Heart right ventricle (tissue), 16 donors: Measurements from ENCODE around the gene ATP2B2. TPM values are rescaled to one million over a fixed set of nuclear protein-coding genes. Genes with fewer than 3 reads are reported as not detected.
A peak's percentile ranks its signal among the peaks of the same experiment; 100 is the strongest.

Experiments
- ATAC-seq, 8 donors: fragments of 200-7000 bp; cut with Tn5 transposase; one replicate each; pipeline ENCODE4 v1.9.1; 2020; ENCODE audit warnings: mild to moderate bottlenecking in 8 of 8, moderate library complexity in 8 of 8, moderate number of reproducible peaks in 1 of 8
- DNase-seq, 2 donors: peaks; one replicate each; pipeline ENCODE4 v3.0.0-alpha.2; 2020
- H3K27ac ChIP-seq, 10 donors: fragments of 200-600 bp; sonication (generic) in 2 of 10; one replicate each; pipeline versions ENCODE4 v1.5.0 to v1.8.0; 2020 to 2022; ENCODE audit warnings: mild to moderate bottlenecking in 3 of 10
- H3K27me3 ChIP-seq, 7 donors: fragments of 200-600 bp; one replicate each; pipeline ENCODE4 v1.8.0; 2021 to 2022; ENCODE audit warnings: mild to moderate bottlenecking in 2 of 7
- H3K36me3 ChIP-seq, 9 donors: fragments of 200-600 bp; sonication (generic) in 1 of 9; one replicate each; pipeline versions ENCODE4 v1.5.0 to v1.8.0; 2020 to 2022; ENCODE audit warnings: mild to moderate bottlenecking in 2 of 9
- H3K4me1 ChIP-seq, 9 donors: fragments of 200-600 bp; sonication (generic) in 1 of 9; one replicate each; pipeline versions ENCODE4 v1.5.0 to v1.8.0; 2020 to 2022; ENCODE audit warnings: mild to moderate bottlenecking in 4 of 9
- H3K4me3 ChIP-seq, 10 donors: fragments of 200-600 bp; sonication (generic) in 2 of 10; one replicate each; pipeline versions ENCODE4 v1.5.0 to v1.8.0; 2020 to 2022; ENCODE audit warnings: mild to moderate bottlenecking in 7 of 10, moderate library complexity in 2 of 10
- H3K9me3 ChIP-seq, 11 donors: fragments of 200-600 bp in 10 of 11; sonication (generic) in 2 of 11; one replicate each; pipeline versions ENCODE4 v1.5.0 to v1.8.0; 2013 to 2022; ENCODE audit warnings: mild to moderate bottlenecking in 2 of 11, control low read depth in 1 of 11, moderate library complexity in 1 of 11
- WGBS, 2 donors: extraction: QIAGEN DNeasy Blood & Tissue Kit; methylation state at CpG; one replicate each; pipeline ENCODE4 v1.1.7; 2013; ENCODE audit warnings: inconsistent platforms in 1 of 2; 5-methylcytosine and 5-hydroxymethylcytosine counted together
- intact Hi-C, 10 donors: fragments of 100-400 bp; cut with DNase I; formaldehyde crosslinking; loops; one replicate each; pipeline versions ENCODE4 v1.11.1 to v1.14.2; 2022
- polyA plus RNA-seq, 2 donors: library from polyadenylated mRNA; stranded (reverse); fragments of 200-250 nt; gene quantifications; one replicate each; pipeline ENCODE4 v1.2.3, GENCODE V29; 2013
- total RNA-seq, 10 donors: library from RNA; stranded (reverse); fragmentation: NEBNext Ultra II Directional in 3 of 10; extraction: Animal tissue kit (Norgen Biotek cat#: 25700) in 3 of 10; gene quantifications; one replicate each; pipeline versions ENCODE4 v1.2.1 to v1.2.4, GENCODE V29; 2021 to 2023
- TF ChIP-seq, protein P1 (sequence below), 9 donors: fragments of 200-600 bp; sonication (generic) in 2 of 9; IDR thresholded peaks; one replicate each; pipeline versions ENCODE4 v1.5.0 to v1.8.0; 2021 to 2022; ENCODE audit warnings: antibody characterized with exemption in 9 of 9, mild to moderate bottlenecking in 5 of 9, moderate library complexity in 1 of 9
- donor health status: Arrhythmogenic right ventricular cardiomyopathy.
- donor health status: ischemic (EF 13 %, LVEDD 7.1; RV severe dilation, severe dysfunction).
- donor health status: healthy with polysubstance abuse.
- donor health status: DM: no; HTN: yes; CAD: no.
- donor health status: DM: no; HTN: no; CAD: no.
- donor health status: ischemic (EF 25% LVEDD 6.9; RV normal size, moderate dysfunction).
- donor health status: ischemic (EF 25% LVEDD 5.7; RV mildly dilated, moderate dysfunction).
- donor health status: healthy.
- donor health status: DM: yes; HTN: yes; CAD: no.
- donor health status: Ischemic cardiomyopathy.
- donor health status: ischemic (EF 35%, LVEDD 5.7; RV mildly dilated, moderate dysfunction).
- donor health status: nonischemic (EF 11% LVEDD 7.7; RV severe dilation, severe dysfunction).
- donor health status: DM: yes; HTN: yes; CAD: no.
- donor health status: PGD.
- donor health status: ischemic (EF 29% LVEDD 5.4; RV normal size, mild dysfunction).
- donor health status: nonischemic (EF 23%, LVEDD 6.1; RV moderate dilation, normal function).

ATP2B2 gene
- total and polyA plus RNA-seq, 12 donors = under 0.01 to 0.30 (median 0.11) TPM; not detected in 4

DNA sequence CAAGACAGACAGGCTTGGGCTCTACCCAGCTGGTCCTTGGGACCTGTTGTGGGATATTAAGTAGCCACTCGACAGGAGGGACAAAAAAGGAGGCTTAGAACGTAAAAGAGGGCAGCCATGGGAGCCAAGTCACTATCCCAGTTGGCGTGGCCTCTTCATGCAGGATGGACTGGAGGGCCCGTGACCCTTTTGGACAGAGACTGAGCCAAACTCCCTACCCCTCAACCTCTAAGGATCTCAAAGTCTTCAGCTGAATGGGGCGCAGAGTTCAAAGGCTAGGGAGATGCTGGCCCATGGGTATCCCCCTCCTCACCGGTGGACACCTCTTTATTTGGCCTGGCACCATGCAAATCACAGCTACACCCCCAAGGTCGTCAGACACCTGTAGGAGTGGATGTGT lies 126.6 kb downstream of the ATP2B2 start:
- DNase-seq (no peak), ATAC-seq (no peak)
- intact Hi-C loops = no loop called here
- Histone ChIP-seq H3K36me3 (no peaks in the 10 kb centered on the region), H3K27me3 (peaks cover 0 to 4% (median 0%) of the 10 kb centered on the region in 7 donors), H3K4me1 (peaks cover 0 to 16% (median 10%) of the 10 kb centered on the region in 9 donors), H3K4me3 (no peak overlapping the region), H3K27ac (no peak overlapping the region), H3K9me3 (no peaks in the 10 kb centered on the region)
- WGBS, 2 donors = 84 to 87% methylated on average over 7 of the region's 7 CpGs
- TF ChIP-seq, protein P1, sequence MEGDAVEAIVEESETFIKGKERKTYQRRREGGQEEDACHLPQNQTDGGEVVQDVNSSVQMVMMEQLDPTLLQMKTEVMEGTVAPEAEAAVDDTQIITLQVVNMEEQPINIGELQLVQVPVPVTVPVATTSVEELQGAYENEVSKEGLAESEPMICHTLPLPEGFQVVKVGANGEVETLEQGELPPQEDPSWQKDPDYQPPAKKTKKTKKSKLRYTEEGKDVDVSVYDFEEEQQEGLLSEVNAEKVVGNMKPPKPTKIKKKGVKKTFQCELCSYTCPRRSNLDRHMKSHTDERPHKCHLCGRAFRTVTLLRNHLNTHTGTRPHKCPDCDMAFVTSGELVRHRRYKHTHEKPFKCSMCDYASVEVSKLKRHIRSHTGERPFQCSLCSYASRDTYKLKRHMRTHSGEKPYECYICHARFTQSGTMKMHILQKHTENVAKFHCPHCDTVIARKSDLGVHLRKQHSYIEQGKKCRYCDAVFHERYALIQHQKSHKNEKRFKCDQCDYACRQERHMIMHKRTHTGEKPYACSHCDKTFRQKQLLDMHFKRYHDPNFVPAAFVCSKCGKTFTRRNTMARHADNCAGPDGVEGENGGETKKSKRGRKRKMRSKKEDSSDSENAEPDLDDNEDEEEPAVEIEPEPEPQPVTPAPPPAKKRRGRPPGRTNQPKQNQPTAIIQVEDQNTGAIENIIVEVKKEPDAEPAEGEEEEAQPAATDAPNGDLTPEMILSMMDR (IDR thresholded peaks at IDR 0.05) = no peak

DNA sequence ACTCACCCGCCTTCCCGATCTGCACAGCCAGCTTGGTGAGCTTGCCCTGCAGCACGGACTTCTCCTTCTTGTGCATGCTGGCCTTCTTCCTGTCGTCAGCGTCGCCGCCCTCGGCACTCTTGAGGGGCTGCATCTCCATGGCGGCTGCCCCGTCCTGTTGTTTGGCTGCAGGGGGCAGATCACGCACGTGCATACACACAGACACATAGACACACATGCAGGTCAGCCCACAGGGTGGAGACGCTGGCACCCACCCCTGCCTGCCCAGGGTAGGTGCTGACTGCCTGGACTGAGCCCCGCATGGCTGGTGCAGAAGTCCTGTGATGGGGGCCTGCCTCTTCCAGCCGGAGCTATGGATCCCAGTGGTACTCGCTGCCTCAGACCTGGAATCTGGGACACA lies 127.1 kb downstream of the ATP2B2 start:
- Histone ChIP-seq H3K4me1 (peaks cover 0 to 16% (median 10%) of the 10 kb centered on the region in 9 donors), H3K27me3 (no peaks in the 10 kb centered on the region), H3K9me3 (no peaks in the 10 kb centered on the region), H3K36me3 (no peaks in the 10 kb centered on the region), H3K4me3 (no peak overlapping the region), H3K27ac (no peak overlapping the region)
- 81 to 88% methylated on average over 16 of the region's 16 CpGs for WGBS, 2 donors
- intact Hi-C loops = no loop called here
- TF ChIP-seq, protein P1 (IDR thresholded peaks at IDR 0.05) = no peak
- DNase-seq = no peak
- peak in 1 of 8 donors; percentile 33 for ATAC-seq

DNA sequence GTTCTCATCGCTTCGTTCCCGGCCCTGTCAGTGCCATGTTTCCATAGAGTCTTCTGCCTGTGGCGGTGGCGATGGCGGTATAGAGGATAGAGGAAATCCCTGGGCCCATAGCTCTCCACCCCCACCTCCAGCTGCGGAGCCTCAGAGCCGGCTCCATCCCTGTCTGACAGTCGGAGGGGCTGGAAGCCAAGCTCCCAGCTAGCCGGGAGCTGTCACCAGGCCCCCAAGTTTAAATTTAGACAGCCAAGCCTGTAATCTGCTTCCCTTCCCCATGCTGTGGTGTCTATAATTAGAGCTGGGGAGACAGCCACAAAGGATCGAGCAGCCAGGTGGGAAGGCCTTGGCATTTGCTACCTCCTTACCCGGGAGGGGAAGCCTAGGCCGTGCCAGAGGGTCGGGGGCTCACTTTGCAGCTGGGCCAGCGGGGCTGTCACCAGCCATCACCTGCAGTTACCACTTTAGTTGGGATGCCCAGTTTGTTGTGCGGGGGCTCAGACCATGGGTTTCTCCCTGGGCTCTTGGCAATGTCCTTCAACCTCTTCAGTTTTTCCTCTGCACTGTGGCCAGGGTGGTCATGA lies 128.1 kb downstream of the ATP2B2 start:
- 18 to 29% methylated on average over 16 of the region's 16 CpGs for WGBS, 2 donors
- H3K36me3 ChIP-seq = no peaks in the 10 kb centered on the region
- DNase-seq (peak; percentile 62 to 67), ATAC-seq (peak; percentile 79 to 96 (median 92))
- TF ChIP-seq, protein P1 (IDR thresholded peaks at IDR 0.05) = no peak
- H3K4me1 ChIP-seq = peaks cover 0 to 16% (median 10%) of the 10 kb centered on the region in 9 donors
- H3K27ac ChIP-seq = peak overlapping the region in 7 of 10 donors; percentile 34 to 70 (median 60)
- H3K27me3 ChIP-seq = no peaks in the 10 kb centered on the region
- no peak overlapping the region for H3K4me3 ChIP-seq
- no peaks in the 10 kb centered on the region for H3K9me3 ChIP-seq
- intact Hi-C loops = no loop called here

DNA sequence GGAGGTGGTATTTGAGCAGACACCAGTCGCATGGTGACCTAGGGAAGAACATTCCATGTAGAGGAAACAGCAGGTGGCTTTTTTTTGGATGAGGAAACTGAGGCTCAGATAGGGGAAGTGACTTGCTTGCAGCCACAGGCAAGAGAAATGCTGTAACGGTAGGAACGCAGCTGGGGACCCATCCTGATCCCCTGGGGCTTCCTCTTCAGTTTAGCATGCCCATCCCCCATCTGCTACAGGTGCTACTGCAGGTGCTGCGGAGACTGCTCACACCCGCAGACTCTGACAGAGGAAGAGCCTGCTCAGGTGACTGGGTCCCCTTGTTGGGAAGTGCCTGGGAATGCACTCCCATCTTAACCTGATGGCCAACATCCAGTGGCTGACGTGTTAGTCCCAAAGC lies 129.0 kb downstream of the ATP2B2 start:
- Histone ChIP-seq H3K4me3 (no peak overlapping the region), H3K9me3 (peaks cover 0 to 2% (median 0%) of the 10 kb centered on the region in 11 donors), H3K4me1 (peaks cover 0 to 16% (median 10%) of the 10 kb centered on the region in 9 donors), H3K36me3 (no peaks in the 10 kb centered on the region), H3K27ac (peak overlapping the region in 2 of 10 donors; percentile 57 to 65), H3K27me3 (no peaks in the 10 kb centered on the region)
- WGBS, 2 donors = 70 to 71% methylated on average over 6 of the region's 6 CpGs
- ATAC-seq (no peak), DNase-seq (no peak)
- intact Hi-C loops = no loop called here
- TF ChIP-seq, protein P1 (IDR thresholded peaks at IDR 0.05) = no peak
